ENCODE data around the gene CDH18. TPM values are rescaled to one million over a fixed set of nuclear protein-coding genes. Genes with fewer than 3 reads are reported as not detected.
"Not testable (repeated sequence)": the region's sequence is repeated elsewhere in the genome, so short reads cannot be mapped to it uniquely, and the experiment has no call there.

Gene CDH18
- total RNA-seq, 1 donor from 2014 or later = not detected

DNA sequence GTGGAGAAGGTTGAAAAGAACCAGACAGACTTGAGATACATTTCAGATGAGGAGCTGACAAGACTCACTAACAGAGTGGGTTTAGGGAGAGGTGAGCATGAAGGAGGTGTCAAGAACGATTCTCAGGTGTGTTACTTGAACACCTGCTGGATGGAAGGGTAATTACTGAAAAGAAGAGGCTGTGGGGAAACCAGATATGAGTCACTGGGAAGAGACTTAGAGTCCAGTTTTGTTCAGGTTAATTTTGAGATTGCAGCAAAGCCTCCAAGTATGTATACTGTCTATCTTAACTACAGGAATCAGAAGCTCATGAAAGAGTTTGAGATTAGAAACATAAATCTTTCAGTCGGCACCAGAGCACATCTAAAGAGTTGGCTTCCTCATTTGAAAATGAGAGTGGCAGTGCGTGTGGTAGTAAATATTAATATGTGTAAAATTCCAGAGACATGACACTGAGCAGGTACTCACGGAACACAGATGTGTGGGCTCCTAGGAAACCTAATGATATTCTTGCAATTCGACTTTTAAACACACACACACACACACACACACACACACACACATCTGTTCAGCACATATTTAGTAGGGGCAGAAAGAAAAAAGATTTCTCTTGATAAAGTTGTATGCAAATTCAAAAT is 197.1 kb downstream of the CDH18 start:
- H3K9me3 ChIP-seq = no peaks in the 10 kb centered on the region
- intact Hi-C loops (cut with DNase I) = no loop called here
- H3K4me3 ChIP-seq = no peak overlapping the region
- no peaks in the 10 kb centered on the region for H3K27me3 ChIP-seq
- no peak overlapping the region for H3K27ac ChIP-seq
- no peak for DNase-seq
- ATAC-seq = no peak
- TF ChIP-seq, protein P1, sequence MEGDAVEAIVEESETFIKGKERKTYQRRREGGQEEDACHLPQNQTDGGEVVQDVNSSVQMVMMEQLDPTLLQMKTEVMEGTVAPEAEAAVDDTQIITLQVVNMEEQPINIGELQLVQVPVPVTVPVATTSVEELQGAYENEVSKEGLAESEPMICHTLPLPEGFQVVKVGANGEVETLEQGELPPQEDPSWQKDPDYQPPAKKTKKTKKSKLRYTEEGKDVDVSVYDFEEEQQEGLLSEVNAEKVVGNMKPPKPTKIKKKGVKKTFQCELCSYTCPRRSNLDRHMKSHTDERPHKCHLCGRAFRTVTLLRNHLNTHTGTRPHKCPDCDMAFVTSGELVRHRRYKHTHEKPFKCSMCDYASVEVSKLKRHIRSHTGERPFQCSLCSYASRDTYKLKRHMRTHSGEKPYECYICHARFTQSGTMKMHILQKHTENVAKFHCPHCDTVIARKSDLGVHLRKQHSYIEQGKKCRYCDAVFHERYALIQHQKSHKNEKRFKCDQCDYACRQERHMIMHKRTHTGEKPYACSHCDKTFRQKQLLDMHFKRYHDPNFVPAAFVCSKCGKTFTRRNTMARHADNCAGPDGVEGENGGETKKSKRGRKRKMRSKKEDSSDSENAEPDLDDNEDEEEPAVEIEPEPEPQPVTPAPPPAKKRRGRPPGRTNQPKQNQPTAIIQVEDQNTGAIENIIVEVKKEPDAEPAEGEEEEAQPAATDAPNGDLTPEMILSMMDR (IDR thresholded peaks at IDR 0.05) = no peak
- H3K36me3 ChIP-seq = no peaks in the 10 kb centered on the region
- H3K4me1 ChIP-seq = no peaks in the 10 kb centered on the region

DNA sequence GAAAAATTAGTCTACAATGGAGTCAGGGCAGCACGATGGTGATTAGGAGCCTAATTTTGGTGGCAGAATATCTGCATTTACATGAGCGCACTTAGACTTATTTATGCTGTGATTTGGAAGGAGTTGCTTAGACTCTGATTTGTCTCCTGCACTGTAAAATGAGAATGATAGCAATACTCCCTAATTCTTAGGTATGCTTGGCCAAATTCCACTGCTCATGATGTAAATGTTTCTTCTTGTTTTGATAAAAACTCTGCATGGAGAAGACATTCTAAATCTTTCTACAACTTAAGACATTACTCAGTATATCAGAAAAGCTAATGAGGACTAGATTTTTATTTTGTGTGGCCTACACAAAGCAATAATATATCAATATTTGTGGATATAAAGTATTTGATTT is 205.4 kb downstream of the CDH18 start:
- TF ChIP-seq, protein P1 (IDR thresholded peaks at IDR 0.05) = no peak
- ATAC-seq (no peak), DNase-seq (no peak)
- no peak overlapping the region for H3K27ac ChIP-seq
- H3K4me3 ChIP-seq = no peak overlapping the region
- no peaks in the 10 kb centered on the region for H3K27me3 ChIP-seq
- H3K4me1 ChIP-seq = no peaks in the 10 kb centered on the region
- H3K9me3 ChIP-seq = no peaks in the 10 kb centered on the region
- intact Hi-C loops (cut with DNase I) = no loop called here
- H3K36me3 ChIP-seq = no peaks in the 10 kb centered on the region

DNA sequence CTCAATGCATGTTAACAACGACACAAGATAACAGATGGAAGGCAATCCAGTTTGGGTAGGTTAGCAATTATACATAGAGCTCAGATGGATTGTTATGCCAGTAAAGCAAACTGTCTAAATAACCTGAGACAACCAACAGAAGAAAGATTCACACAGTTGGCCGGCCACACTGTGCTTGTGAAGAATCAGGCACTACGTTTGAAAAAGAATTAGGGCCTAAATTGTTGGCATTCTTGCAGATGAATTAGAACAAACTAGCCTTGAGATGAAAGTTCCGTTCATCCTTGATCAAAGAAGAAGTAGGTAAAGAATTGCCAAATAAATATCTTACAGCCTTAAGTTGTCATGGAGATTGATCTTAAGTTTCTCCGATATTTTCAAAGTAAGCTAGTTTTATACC is 210.6 kb downstream of the CDH18 start:
- Histone ChIP-seq H3K9me3 (no peaks in the 10 kb centered on the region), H3K27ac (no peak overlapping the region), H3K4me1 (no peaks in the 10 kb centered on the region), H3K4me3 (no peak overlapping the region), H3K36me3 (no peaks in the 10 kb centered on the region), H3K27me3 (no peaks in the 10 kb centered on the region)
- TF ChIP-seq, protein P1 (IDR thresholded peaks at IDR 0.05) = no peak
- no peak for DNase-seq
- intact Hi-C loops (cut with DNase I) = no loop called here
- ATAC-seq = no peak

DNA sequence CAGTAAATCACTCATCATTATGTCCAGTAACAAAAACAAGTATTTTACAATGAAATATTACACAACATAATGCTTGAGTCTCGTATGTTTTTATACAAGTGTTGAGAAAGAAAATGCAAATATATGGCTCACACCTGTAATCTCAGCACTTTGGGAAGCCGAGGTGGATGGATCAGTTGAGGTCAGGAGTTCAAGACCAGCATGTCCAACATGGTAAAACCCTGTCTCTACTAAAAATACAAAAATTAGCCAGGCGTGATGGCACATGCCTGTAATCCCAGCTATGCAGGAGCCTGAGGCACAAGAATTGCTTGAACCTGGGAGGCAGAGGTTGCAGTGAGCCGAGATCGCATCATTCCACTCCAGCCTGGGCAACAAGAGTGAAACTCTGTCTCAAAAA is 211.1 kb downstream of the CDH18 start:
- H3K27ac ChIP-seq; H3K9me3 ChIP-seq; intact Hi-C loops (cut with DNase I); H3K4me1 ChIP-seq; H3K4me3 ChIP-seq; H3K27me3 ChIP-seq; ATAC-seq; DNase-seq; H3K36me3 ChIP-seq: not testable (repeated sequence)

DNA sequence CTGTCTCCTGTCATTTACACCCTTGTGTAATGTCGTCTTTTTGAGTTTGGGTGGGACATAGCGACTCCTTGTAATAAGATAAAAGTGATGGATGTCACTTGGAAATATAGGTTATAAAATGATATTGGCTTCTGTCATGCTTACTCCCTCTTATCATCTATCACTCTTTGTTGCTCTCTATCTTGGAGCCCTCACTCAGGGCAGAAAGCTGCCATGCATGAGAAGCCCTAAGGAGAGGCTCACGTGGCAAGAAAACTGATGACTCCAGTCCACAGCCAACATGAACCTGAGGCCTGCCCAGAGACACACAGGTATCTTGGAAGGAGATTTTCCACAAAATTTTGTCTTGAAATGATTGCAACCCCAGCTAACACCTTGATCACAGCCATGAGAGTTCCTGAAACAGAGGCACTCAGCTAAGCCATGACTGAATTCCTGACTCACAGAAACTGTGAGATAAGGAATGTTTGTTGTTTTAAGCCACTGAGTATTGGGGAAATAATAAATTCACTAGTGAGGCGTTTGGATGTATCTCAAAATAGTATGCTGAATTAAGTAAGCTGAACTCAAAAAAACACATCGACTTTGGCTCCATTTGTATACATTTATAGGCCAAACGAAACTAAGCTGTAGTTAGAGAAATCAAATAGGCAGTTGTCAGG is 216.7 kb downstream of the CDH18 start:
- no peaks in the 10 kb centered on the region for H3K4me1 ChIP-seq
- no peaks in the 10 kb centered on the region for H3K9me3 ChIP-seq
- no peaks in the 10 kb centered on the region for H3K27me3 ChIP-seq
- H3K4me3 ChIP-seq = no peak overlapping the region
- TF ChIP-seq, protein P1 (IDR thresholded peaks at IDR 0.05) = no peak
- H3K36me3 ChIP-seq = no peaks in the 10 kb centered on the region
- intact Hi-C loops (cut with DNase I) = no loop called here
- ATAC-seq (no peak), DNase-seq (no peak)
- no peak overlapping the region for H3K27ac ChIP-seq

DNA sequence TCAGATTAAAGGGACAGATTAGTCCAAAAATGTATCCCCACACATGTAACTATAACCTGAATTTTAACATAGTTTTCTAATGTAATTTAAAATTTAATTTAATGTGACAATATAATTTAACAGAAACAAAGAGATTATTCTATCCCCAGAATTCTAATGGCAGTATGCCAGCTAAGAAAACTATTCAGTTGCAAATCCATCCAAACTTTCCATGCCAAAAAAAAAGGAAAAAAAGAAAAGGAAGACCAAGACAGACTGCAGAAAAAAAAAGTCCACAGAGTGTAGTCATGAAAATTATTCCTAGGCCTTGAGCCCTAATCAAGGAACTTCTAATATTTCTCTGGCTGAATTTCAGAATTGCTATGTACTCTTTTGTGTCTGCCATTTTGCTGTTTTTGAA is 217.6 kb downstream of the CDH18 start:
- no peak overlapping the region for H3K27ac ChIP-seq
- TF ChIP-seq, protein P1 (IDR thresholded peaks at IDR 0.05) = no peak
- H3K4me1 ChIP-seq = no peaks in the 10 kb centered on the region
- no peaks in the 10 kb centered on the region for H3K36me3 ChIP-seq
- DNase-seq = no peak
- no peak for ATAC-seq
- H3K9me3 ChIP-seq = no peaks in the 10 kb centered on the region
- intact Hi-C loops (cut with DNase I) = no loop called here
- H3K27me3 ChIP-seq = no peaks in the 10 kb centered on the region
- no peak overlapping the region for H3K4me3 ChIP-seq
